ENCODE data around the gene ASPHD2. TPM values are rescaled to one million over a fixed set of nuclear protein-coding genes. Genes with fewer than 3 reads are reported as not detected.

ASPHD2 gene
- total RNA-seq, 4 donors from 2014 or later, result 1.0 to 1.4 (median 1.2) TPM

GRCh38 chr22:26453812-26454500, 24.9 kb downstream of the ASPHD2 start:
- H3K27ac ChIP-seq, result no peak overlapping the region
- H3K27me3 ChIP-seq, result no peaks in the 10 kb centered on the region
- WGBS, 2 donors (ENCODE audit: low coverage in 1 of 2), result 83% methylated on average over 2 of the region's 5 CpGs; no CpG with 5 or more reads in 1 of the 2 donors
- H3K4me1 ChIP-seq, result peaks cover 0 to under 1% (median 0%) of the 10 kb centered on the region in 3 donors
- H3K36me3 ChIP-seq, result peaks cover 0 to 82% of the 10 kb centered on the region in 2 donors
- H3K9me3 ChIP-seq, result no peaks in the 10 kb centered on the region
- no peak for ATAC-seq
- no peak overlapping the region for H3K4me3 ChIP-seq
- no peak for TF ChIP-seq EP300 (IDR thresholded peaks at IDR 0.05)
- TF ChIP-seq POLR2AphosphoS5 (IDR thresholded peaks at IDR 0.05), result no peak

GRCh38 chr22:26457661-26458272, 28.7 kb downstream of the ASPHD2 start:
- TF ChIP-seq POLR2AphosphoS5 (IDR thresholded peaks at IDR 0.05), result no peak
- peaks cover 0 to 90% of the 10 kb centered on the region in 2 donors for H3K36me3 ChIP-seq
- no peak for ATAC-seq
- H3K9me3 ChIP-seq, result no peaks in the 10 kb centered on the region
- peaks cover 0 to 5% (median 0%) of the 10 kb centered on the region in 3 donors for H3K4me1 ChIP-seq
- no peak overlapping the region for H3K27ac ChIP-seq
- no peaks in the 10 kb centered on the region for H3K27me3 ChIP-seq
- 96 to 100% methylated on average over 3 to 16 of the region's 26 CpGs for WGBS, 2 donors (ENCODE audit: low coverage in 1 of 2)
- no peak overlapping the region for H3K4me3 ChIP-seq

GRCh38 chr22:26460202-26460601, 31.1 kb downstream of the ASPHD2 start:
- Histone ChIP-seq H3K4me1 (peaks cover 0 to 5% (median 0%) of the 10 kb centered on the region in 3 donors), H3K9me3 (no peaks in the 10 kb centered on the region), H3K27ac (no peak overlapping the region), H3K36me3 (peaks cover 0 to 96% of the 10 kb centered on the region in 2 donors), H3K4me3 (no peak overlapping the region), H3K27me3 (no peaks in the 10 kb centered on the region)
- ATAC-seq, result no peak
- WGBS, 2 donors (ENCODE audit: low coverage in 1 of 2), result 64 to 83% methylated on average over 6 of the region's 6 CpGs
- no peak for TF ChIP-seq POLR2A (IDR thresholded peaks at IDR 0.05)
- TF ChIP-seq POLR2AphosphoS5 (IDR thresholded peaks at IDR 0.05), result no peak
- no peak for TF ChIP-seq EP300 (IDR thresholded peaks at IDR 0.05)
- TF ChIP-seq, protein P1, sequence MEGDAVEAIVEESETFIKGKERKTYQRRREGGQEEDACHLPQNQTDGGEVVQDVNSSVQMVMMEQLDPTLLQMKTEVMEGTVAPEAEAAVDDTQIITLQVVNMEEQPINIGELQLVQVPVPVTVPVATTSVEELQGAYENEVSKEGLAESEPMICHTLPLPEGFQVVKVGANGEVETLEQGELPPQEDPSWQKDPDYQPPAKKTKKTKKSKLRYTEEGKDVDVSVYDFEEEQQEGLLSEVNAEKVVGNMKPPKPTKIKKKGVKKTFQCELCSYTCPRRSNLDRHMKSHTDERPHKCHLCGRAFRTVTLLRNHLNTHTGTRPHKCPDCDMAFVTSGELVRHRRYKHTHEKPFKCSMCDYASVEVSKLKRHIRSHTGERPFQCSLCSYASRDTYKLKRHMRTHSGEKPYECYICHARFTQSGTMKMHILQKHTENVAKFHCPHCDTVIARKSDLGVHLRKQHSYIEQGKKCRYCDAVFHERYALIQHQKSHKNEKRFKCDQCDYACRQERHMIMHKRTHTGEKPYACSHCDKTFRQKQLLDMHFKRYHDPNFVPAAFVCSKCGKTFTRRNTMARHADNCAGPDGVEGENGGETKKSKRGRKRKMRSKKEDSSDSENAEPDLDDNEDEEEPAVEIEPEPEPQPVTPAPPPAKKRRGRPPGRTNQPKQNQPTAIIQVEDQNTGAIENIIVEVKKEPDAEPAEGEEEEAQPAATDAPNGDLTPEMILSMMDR (IDR thresholded peaks at IDR 0.05), result no peak

DNA sequence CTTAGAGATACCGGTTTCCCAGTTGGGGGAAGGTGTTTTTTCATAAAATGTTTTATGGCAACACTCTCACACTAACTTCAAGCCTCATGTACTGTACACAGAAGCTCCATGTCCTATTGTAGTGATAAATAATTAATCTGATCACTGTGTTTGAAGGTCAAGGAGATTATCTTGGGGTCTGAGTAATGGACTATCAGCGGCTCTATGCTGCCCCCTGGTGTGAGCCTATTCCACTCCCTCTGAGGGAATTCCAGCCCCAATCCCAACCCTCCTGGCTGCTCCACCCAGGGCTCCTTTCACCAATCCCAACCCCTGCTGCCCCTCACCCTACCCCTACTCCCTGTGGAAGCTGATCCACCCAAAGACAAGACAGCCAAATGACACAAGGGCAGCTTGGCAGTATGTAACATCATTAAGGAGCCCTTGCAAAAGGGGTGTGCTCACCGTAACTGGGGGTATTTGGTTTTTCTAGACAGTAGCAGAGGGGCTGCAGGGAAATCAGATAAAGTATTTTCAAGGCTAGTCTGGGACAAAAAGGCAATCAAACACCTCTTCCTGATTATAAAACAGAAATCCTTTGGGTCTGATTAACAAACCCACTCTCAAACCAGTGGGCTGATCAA, 32.2 kb downstream of the ASPHD2 start:
- Histone ChIP-seq H3K36me3 (peaks cover 0 to 98% of the 10 kb centered on the region in 2 donors), H3K27me3 (no peaks in the 10 kb centered on the region), H3K9me3 (no peaks in the 10 kb centered on the region), H3K4me1 (peaks cover 0 to 5% (median 0%) of the 10 kb centered on the region in 3 donors), H3K4me3 (no peak overlapping the region), H3K27ac (no peak overlapping the region)
- ATAC-seq, result peak; percentile 48
- TF ChIP-seq POLR2AphosphoS5 (IDR thresholded peaks at IDR 0.05) (no peak), POLR2A (IDR thresholded peaks at IDR 0.05) (no peak), EP300 (IDR thresholded peaks at IDR 0.05) (no peak)
- TF ChIP-seq, protein P1 (IDR thresholded peaks at IDR 0.05), result peak in 3 of 4 experiments; percentile 42 to 76 (median 62)
- 25 to 33% methylated on average over 3 of the region's 3 CpGs for WGBS, 2 donors (ENCODE audit: low coverage in 1 of 2)

DNA sequence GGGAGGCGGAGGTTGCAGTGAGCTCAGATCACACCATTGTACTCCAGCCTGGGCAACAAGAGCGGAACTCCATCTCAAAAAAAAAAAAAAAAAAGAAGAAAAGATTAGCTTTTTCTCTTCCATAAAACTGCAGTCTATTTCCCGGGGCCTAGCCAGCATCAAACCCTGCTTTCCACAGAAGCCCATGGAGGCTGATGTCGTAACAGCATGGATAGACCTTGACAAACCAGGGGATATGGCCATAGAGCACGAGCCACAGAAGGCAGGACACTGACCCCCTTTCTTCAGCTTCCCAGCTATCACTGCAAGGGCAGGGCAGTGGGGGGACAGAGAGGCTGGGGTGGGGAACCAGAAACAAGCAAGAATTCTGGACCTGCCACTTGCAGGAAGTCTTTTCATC, 33.0 kb downstream of the ASPHD2 start:
- Histone ChIP-seq H3K4me3 (no peak overlapping the region), H3K27me3 (no peaks in the 10 kb centered on the region), H3K27ac (no peak overlapping the region), H3K9me3 (no peaks in the 10 kb centered on the region), H3K36me3 (peaks cover 0 to 98% of the 10 kb centered on the region in 2 donors), H3K4me1 (peaks cover 0 to 5% (median 0%) of the 10 kb centered on the region in 3 donors)
- ATAC-seq, result no peak
- TF ChIP-seq POLR2A (IDR thresholded peaks at IDR 0.05) (no peak), EP300 (IDR thresholded peaks at IDR 0.05) (no peak), POLR2AphosphoS5 (IDR thresholded peaks at IDR 0.05) (no peak)
- TF ChIP-seq, protein P1 (IDR thresholded peaks at IDR 0.05), result no peak
- WGBS, 2 donors (ENCODE audit: low coverage in 1 of 2), result 91% methylated on average over 5 of the region's 5 CpGs; no CpG with 5 or more reads in 1 of the 2 donors
